Measurements from ENCODE around the gene C8A.

The C8A gene

GRCh38 chr1:56929492-56929891 is 74.9 kb downstream of the C8A start:
- DNase-seq = no peak

- DNase-seq = no peak
Observed at GRCh38 chr1:56931211-56931610, 76.6 kb downstream of the C8A start.

- no peak for DNase-seq
Observed at GRCh38 chr1:56931686-56932085, 77.1 kb downstream of the C8A start.

GRCh38 chr1:56933161-56933560 is 78.6 kb downstream of the C8A start:
- DNase-seq = no peak

GRCh38 chr1:56933606-56934005 is 79.0 kb downstream of the C8A start:
- DNase-seq = no peak

GRCh38 chr1:56934430-56935060 is 79.9 kb downstream of the C8A start:
- no peak for DNase-seq

GRCh38 chr1:56938646-56939045 is 84.0 kb downstream of the C8A start:
- no peak for DNase-seq

- DNase-seq = no peak
Observed at GRCh38 chr1:56939209-56939608, 84.6 kb downstream of the C8A start.

GRCh38 chr1:56940039-56940438 is 85.4 kb downstream of the C8A start:
- no peak for DNase-seq

- peak; percentile 5 for DNase-seq
Observed at GRCh38 chr1:56948403-56949023, 93.9 kb downstream of the C8A start.

- no peak for DNase-seq
Observed at GRCh38 chr1:56952501-56952900, 97.9 kb downstream of the C8A start.

GRCh38 chr1:56953386-56953785 is 98.8 kb downstream of the C8A start:
- DNase-seq = no peak

GRCh38 chr1:56954664-56955063 is 100.1 kb downstream of the C8A start:
- no peak for DNase-seq

- DNase-seq = no peak
Observed at GRCh38 chr1:56957931-56958330, 103.3 kb downstream of the C8A start.

- no peak for DNase-seq
Observed at GRCh38 chr1:56958526-56958925, 103.9 kb downstream of the C8A start.

GRCh38 chr1:56961426-56961825 is 106.8 kb downstream of the C8A start:
- DNase-seq = no peak

- DNase-seq = no peak
Observed at GRCh38 chr1:56963667-56964066, 109.1 kb downstream of the C8A start.

GRCh38 chr1:56964349-56965017 is 109.9 kb downstream of the C8A start:
- no peak for DNase-seq

GRCh38 chr1:56965191-56965590 is 110.6 kb downstream of the C8A start:
- no peak for DNase-seq

- no peak for DNase-seq
Observed at GRCh38 chr1:56965916-56966697, 111.5 kb downstream of the C8A start, which contains the start of gene C8B. Gene C8B (minus strand): TSS chr1:56966015. CDS start chr1:56965948, 67 bp downstream.

- no peak for DNase-seq
Observed at GRCh38 chr1:56966698-56966999, 112.1 kb downstream of the C8A start.

GRCh38 chr1:56967355-56967754 is 112.8 kb downstream of the C8A start:
- no peak for DNase-seq

All from hematopoietic multipotent progenitor cell treated with erythropoietin and hydrocortisone succinate and interleukin-3 and kit ligand, for 4 days (in vitro differentiated cells).